Hepatocyte (in vitro differentiated cells): ENCODE results near the gene ZNF182. TPM values are rescaled to one million over a fixed set of nuclear protein-coding genes. Genes with fewer than 3 reads are reported as not detected.
"Not testable (repeated sequence)": the region's sequence is repeated elsewhere in the genome, so short reads cannot be mapped to it uniquely, and the experiment has no call there.

Source experiments
- DNase-seq: peaks from one replicate; pipeline ENCODE4 v3.0.0-alpha.2; 2016; ENCODE audit warnings: low spot score
- H2AFZ ChIP-seq: fragments of 200-600 bp; sonication (generic); 2 replicates; pipeline ENCODE4 v1.6.0; 2016; ENCODE audit warnings: antibody characterized with exemption, mild to moderate bottlenecking
- H3K27ac ChIP-seq: fragments of 200-600 bp; sonication (generic); 2 replicates; pipeline ENCODE4 v1.5.1; 2016; ENCODE audit warnings: mild to moderate bottlenecking
- H3K27me3 ChIP-seq: fragments of 200-600 bp; sonication (generic); 2 replicates; pipeline ENCODE4 v1.6.1; 2016
- H3K36me3 ChIP-seq: fragments of 200-600 bp; sonication (generic); replicated peaks from 2 replicates; pipeline ENCODE4 v1.5.1; 2016; ENCODE audit warnings: low read depth; ENCODE audit not compliant: insufficient read depth
- H3K4me1 ChIP-seq: fragments of 200-600 bp; sonication (generic); 2 replicates; pipeline ENCODE4 v1.5.1; 2016; ENCODE audit warnings: mild to moderate bottlenecking, moderate library complexity; ENCODE audit not compliant: insufficient read depth
- H3K4me2 ChIP-seq: fragments of 200-600 bp; sonication (generic); 2 replicates; pipeline ENCODE4 v1.6.0; 2016
- H3K4me3 ChIP-seq: fragments of 200-600 bp; sonication (generic); 2 replicates; pipeline ENCODE4 v1.5.1; 2016; ENCODE audit warnings: mild to moderate bottlenecking
- H3K79me2 ChIP-seq: fragments of 200-600 bp; sonication (generic); 2 replicates; pipeline ENCODE4 v1.6.0; 2017; ENCODE audit warnings: mild to moderate bottlenecking
- H3K9me2 ChIP-seq: fragments of 200-600 bp; sonication (generic); replicated peaks from 2 replicates; pipeline ENCODE4 v1.6.0; 2017; ENCODE audit warnings: mild to moderate bottlenecking; ENCODE audit not compliant: insufficient read depth
- H3K9me3 ChIP-seq: fragments of 200-600 bp; sonication (generic); 2 replicates; pipeline ENCODE4 v1.5.1; 2016; ENCODE audit warnings: low read depth, mild to moderate bottlenecking
- H4K20me1 ChIP-seq: fragments of 200-600 bp; sonication (generic); 2 replicates; pipeline ENCODE4 v1.6.0; 2016; ENCODE audit warnings: mild to moderate bottlenecking; ENCODE audit not compliant: insufficient read depth, poor library complexity, severe bottlenecking
- CTCF ChIP-seq: fragments of 200-600 bp; sonication (generic); IDR thresholded peaks from 2 replicates; pipeline ENCODE4 v1.5.1; 2016; ENCODE audit warnings: antibody characterized with exemption, mild to moderate bottlenecking; ENCODE audit not compliant: poor library complexity
- EZH2 ChIP-seq: fragments of 200-600 bp; sonication (generic); IDR thresholded peaks from 2 replicates; pipeline ENCODE4 v1.6.1; 2016; ENCODE audit warnings: antibody characterized with exemption, mild to moderate bottlenecking, borderline replicate concordance
- EZH2phosphoT487 ChIP-seq: fragments of 200-600 bp; sonication (generic); IDR thresholded peaks from one replicate; pipeline ENCODE4 v1.6.1; 2018; ENCODE audit warnings: antibody characterized with exemption, mild to moderate bottlenecking, low read depth, moderate library complexity; ENCODE audit not compliant: unreplicated experiment, severe bottlenecking
- WGBS: methylation state at CpG from one replicate; pipeline ENCODE4 v1.1.6; 2016; ENCODE audit warnings: low lambda C conversion rate; ENCODE audit errors: missing lambda C conversion rate; 5-methylcytosine and 5-hydroxymethylcytosine counted together
- polyA plus RNA-seq: library from polyadenylated mRNA; unstranded; fragments of >200 nt; fragmentation: Nextera tagmentation; extraction: Ambion mirVana; gene quantifications from 2 replicates; pipeline ENCODE4 v1.2.1, GENCODE V29; 2016
- total RNA-seq: library from RNA; depleted of rRNA; stranded (reverse); fragments of >200 nt; gene quantifications from 2 replicates; pipeline ENCODE4 v1.2.3, GENCODE V29; 2014

ZNF182 gene
- total and polyA plus RNA-seq, 2 experiments from 2014 or later = 3.4 to 5.0 TPM

- H3K36me3 ChIP-seq = no peaks in the 10 kb centered on the region
- no peaks in the 10 kb centered on the region for H3K4me1 ChIP-seq
- H3K9me3 ChIP-seq = no peaks in the 10 kb centered on the region
- TF ChIP-seq EZH2 (no peak), CTCF (no peak)
- no peak overlapping the region for H3K4me3 ChIP-seq
- no peak for DNase-seq
- H3K27me3 ChIP-seq = no peaks in the 10 kb centered on the region
- H3K4me2 ChIP-seq = no peak overlapping the region
- WGBS = 38% methylated on average over 4 of the region's 4 CpGs
- no peak overlapping the region for H3K27ac ChIP-seq
- no peak overlapping the region for H2AFZ ChIP-seq
- no peaks in the 10 kb centered on the region for H3K79me2 ChIP-seq
- no peaks in the 10 kb centered on the region for H4K20me1 ChIP-seq
- no peaks in the 10 kb centered on the region for H3K9me2 ChIP-seq
Observed at GRCh38 chrX:48043056-48043455, 39.3 kb upstream of the ZNF182 start.

GRCh38 chrX:48035891-48036290 is 32.1 kb upstream of the ZNF182 start:
- no peak overlapping the region for H2AFZ ChIP-seq
- no peaks in the 10 kb centered on the region for H3K27me3 ChIP-seq
- H3K9me3 ChIP-seq = no peaks in the 10 kb centered on the region
- H3K27ac ChIP-seq = peak overlapping the region; percentile 46
- H3K4me3 ChIP-seq = no peak overlapping the region
- 42% methylated on average over 4 of the region's 4 CpGs for WGBS
- H3K79me2 ChIP-seq = no peaks in the 10 kb centered on the region
- H4K20me1 ChIP-seq = no peaks in the 10 kb centered on the region
- H3K4me2 ChIP-seq = peak overlapping the region; percentile 37
- H3K4me1 ChIP-seq = no peaks in the 10 kb centered on the region
- TF ChIP-seq CTCF (no peak), EZH2 (no peak), EZH2phosphoT487 (no peak)
- no peaks in the 10 kb centered on the region for H3K36me3 ChIP-seq
- no peaks in the 10 kb centered on the region for H3K9me2 ChIP-seq
- no peak for DNase-seq

- peak overlapping the region; percentile 57 for H3K27ac ChIP-seq
- WGBS = 55% methylated on average over 10 of the region's 10 CpGs
- H3K79me2 ChIP-seq, H3K9me3 ChIP-seq, DNase-seq, H3K4me1 ChIP-seq, H3K4me3 ChIP-seq, H4K20me1 ChIP-seq, H3K9me2 ChIP-seq, H2AFZ ChIP-seq, H3K27me3 ChIP-seq, H3K4me2 ChIP-seq, H3K36me3 ChIP-seq: not testable (repeated sequence)
Observed at GRCh38 chrX:48030641-48031173, 26.9 kb upstream of the ZNF182 start.

- no peaks in the 10 kb centered on the region for H3K9me2 ChIP-seq
- H3K79me2 ChIP-seq = no peaks in the 10 kb centered on the region
- H3K4me2 ChIP-seq = no peak overlapping the region
- H3K36me3 ChIP-seq = no peaks in the 10 kb centered on the region
- H3K4me1 ChIP-seq = no peaks in the 10 kb centered on the region
- no peak overlapping the region for H2AFZ ChIP-seq
- DNase-seq = no peak
- H4K20me1 ChIP-seq = no peaks in the 10 kb centered on the region
- TF ChIP-seq EZH2phosphoT487 = no peak
- no peak for TF ChIP-seq EZH2
- TF ChIP-seq CTCF = no peak
- no peak overlapping the region for H3K4me3 ChIP-seq
- H3K27me3 ChIP-seq = no peaks in the 10 kb centered on the region
- peak overlapping the region; percentile 57 for H3K27ac ChIP-seq
- H3K9me3 ChIP-seq = no peaks in the 10 kb centered on the region
- WGBS = 75% methylated on average over 10 of the region's 10 CpGs
Observed at GRCh38 chrX:48030237-48030636, 26.4 kb upstream of the ZNF182 start.
